PFSK-1 (cell line): ENCODE data around the gene DHRS11.

Source experiments
- POLR2AphosphoS5 ChIP-seq: IDR thresholded peaks from 2 replicates; pipeline ENCODE4 v1.6.1; 2012; ENCODE audit warnings: low read depth, mild to moderate bottlenecking, control low read depth, low read length, moderate library complexity
- REST ChIP-seq, 2 experiments: IDR thresholded peaks; 2 replicates each; pipeline versions ENCODE4 v1.6.1 to v1.8.0; 2011 to 2012; ENCODE audit warnings: low read depth in 2 of 2, low read length in 2 of 2, control low read depth in 1 of 2, inconsistent platforms in 1 of 2, mild to moderate bottlenecking in 1 of 2, moderate library complexity in 1 of 2; ENCODE audit not compliant: insufficient read depth in 1 of 2
- SIN3A ChIP-seq: IDR thresholded peaks from 2 replicates; pipeline ENCODE4 v1.6.1; 2012; ENCODE audit warnings: mild to moderate bottlenecking, low read length, moderate library complexity, borderline replicate concordance; ENCODE audit not compliant: insufficient read depth

DNA sequence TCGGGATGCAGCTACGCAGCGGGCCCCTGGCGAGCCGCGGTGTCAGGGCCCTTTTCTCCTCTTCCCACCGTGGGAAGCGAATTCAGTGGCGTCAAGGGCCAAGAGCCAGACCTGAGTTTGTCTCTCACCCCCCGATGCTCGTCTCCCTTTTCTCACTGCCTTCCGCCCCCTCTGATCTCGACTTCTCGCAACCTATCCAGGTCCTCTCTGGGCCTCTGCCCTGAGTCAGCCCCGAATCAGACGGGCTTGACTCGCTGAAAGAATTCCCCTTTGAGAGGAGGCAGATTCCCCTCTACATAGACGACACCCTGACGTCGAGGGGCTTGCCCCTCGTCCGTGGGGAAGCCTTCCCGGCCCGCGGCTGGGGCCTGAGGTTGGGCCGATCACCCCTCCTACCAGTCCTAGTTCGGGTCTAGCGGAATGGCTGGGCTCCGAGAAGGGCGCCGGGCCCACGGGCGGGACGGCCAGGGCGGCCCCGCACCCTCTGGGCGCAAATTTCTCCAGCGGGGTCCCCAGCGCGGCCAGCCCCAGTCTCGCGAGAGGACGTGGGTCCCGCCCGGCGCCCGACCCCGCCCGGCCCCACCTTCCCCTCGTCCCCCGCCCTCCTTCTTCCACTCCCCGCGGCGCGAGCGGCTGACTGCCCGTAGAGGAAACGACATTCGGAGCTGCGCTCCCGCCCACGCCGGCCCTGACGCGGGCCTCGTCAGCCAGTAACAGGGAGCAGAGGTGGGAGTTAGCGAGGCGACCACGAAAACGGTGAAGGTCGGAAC is 47.2 kb upstream of the DHRS11 start, which contains the start of gene GGNBP2:
- peak; percentile 84 for TF ChIP-seq POLR2AphosphoS5
- peak; percentile 38; the same call in 1 of the 2 replicates for TF ChIP-seq SIN3A
- TF ChIP-seq REST (IDR thresholded peaks at IDR 0.05; ENCODE audit: insufficient read depth in 1 of 2, low read depth in 2 of 2, low read length in 2 of 2): no peak
